Measurements from ENCODE around the gene SPCS3. TPM values are rescaled to one million over a fixed set of nuclear protein-coding genes. Genes with fewer than 3 reads are reported as not detected.
"Not testable (repeated sequence)": the region's sequence is repeated elsewhere in the genome, so short reads cannot be mapped to it uniquely, and the experiment has no call there.

The SPCS3 gene
- total and polyA plus RNA-seq, 10 donors, result 20.6 to 164 (median 133) TPM

DNA sequence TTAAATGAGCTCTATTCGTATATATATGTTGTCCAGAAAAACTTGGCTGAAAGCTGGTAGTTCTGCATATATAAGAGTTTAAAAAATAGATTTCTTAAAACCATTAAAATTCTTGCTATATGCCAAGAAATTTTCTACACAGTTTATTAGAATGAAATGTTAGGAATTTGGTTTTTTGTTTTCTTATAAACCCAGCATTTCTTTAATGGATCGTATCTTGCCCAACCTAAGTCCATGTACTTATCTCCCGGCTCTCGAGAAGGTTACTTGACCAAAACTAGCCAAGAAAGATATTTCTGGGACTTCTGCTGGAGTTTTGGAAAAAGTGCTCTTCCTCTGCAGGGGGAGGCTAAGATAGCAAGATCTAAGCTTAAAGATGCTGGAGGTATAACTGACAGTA is 46.0 kb upstream of the SPCS3 start:
- no peaks in the 10 kb centered on the region for H3K27me3 ChIP-seq (replicated peaks in 1 of 7)
- no peak overlapping the region for H3K27ac ChIP-seq
- intact Hi-C loops (cut with DNase I; ENCODE audit: low total_unique reads), result no loop called here
- no peaks in the 10 kb centered on the region for H3K4me1 ChIP-seq
- DNase-seq, result no peak
- WGBS, 5 donors, result 82 to 92% (median 84%) methylated on average over 4 of the region's 4 CpGs
- H3K36me3 ChIP-seq, result no peaks in the 10 kb centered on the region
- H3K4me3 ChIP-seq, result no peak overlapping the region
- TF ChIP-seq POLR2AphosphoS5 (IDR thresholded peaks at IDR 0.05) (no peak), POLR2A (IDR thresholded peaks at IDR 0.05) (no peak)
- TF ChIP-seq, protein P1, sequence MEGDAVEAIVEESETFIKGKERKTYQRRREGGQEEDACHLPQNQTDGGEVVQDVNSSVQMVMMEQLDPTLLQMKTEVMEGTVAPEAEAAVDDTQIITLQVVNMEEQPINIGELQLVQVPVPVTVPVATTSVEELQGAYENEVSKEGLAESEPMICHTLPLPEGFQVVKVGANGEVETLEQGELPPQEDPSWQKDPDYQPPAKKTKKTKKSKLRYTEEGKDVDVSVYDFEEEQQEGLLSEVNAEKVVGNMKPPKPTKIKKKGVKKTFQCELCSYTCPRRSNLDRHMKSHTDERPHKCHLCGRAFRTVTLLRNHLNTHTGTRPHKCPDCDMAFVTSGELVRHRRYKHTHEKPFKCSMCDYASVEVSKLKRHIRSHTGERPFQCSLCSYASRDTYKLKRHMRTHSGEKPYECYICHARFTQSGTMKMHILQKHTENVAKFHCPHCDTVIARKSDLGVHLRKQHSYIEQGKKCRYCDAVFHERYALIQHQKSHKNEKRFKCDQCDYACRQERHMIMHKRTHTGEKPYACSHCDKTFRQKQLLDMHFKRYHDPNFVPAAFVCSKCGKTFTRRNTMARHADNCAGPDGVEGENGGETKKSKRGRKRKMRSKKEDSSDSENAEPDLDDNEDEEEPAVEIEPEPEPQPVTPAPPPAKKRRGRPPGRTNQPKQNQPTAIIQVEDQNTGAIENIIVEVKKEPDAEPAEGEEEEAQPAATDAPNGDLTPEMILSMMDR (IDR thresholded peaks at IDR 0.05 in 8 of 11, conservative IDR thresholded peaks at IDR 0.05 in 3 of 11), result no peak
- H3K9me3 ChIP-seq, result no peaks in the 10 kb centered on the region

DNA sequence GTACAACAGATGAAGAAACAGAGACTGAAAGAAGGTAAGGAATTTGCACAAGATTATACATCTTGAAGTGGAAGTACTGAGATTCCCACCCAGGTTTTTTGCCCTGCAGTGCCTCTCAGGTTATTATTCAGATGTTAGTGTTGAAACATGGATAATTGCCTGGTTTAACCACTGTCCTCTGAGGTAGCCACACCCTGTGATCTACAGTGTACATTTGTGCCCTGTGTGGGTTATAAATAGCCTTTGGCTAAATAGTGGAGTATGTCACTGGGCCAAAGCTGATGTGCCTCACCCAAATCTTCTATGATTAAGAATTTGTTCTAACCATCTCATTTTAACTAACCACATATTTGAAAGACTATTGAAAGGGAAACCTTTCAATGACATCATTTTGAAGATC is 45.3 kb upstream of the SPCS3 start:
- no peaks in the 10 kb centered on the region for H3K27me3 ChIP-seq (replicated peaks in 1 of 7)
- intact Hi-C loops (cut with DNase I; ENCODE audit: low total_unique reads), result no loop called here
- H3K36me3 ChIP-seq, result no peaks in the 10 kb centered on the region
- no peak overlapping the region for H3K4me3 ChIP-seq
- H3K4me1 ChIP-seq, result no peaks in the 10 kb centered on the region
- H3K27ac ChIP-seq, result no peak overlapping the region
- peaks cover 0 to under 1% (median 0%) of the 10 kb centered on the region in 8 donors for H3K9me3 ChIP-seq
- TF ChIP-seq POLR2AphosphoS5 (IDR thresholded peaks at IDR 0.05) (no peak), POLR2A (IDR thresholded peaks at IDR 0.05) (no peak)
- TF ChIP-seq, protein P1 (IDR thresholded peaks at IDR 0.05 in 8 of 11, conservative IDR thresholded peaks at IDR 0.05 in 3 of 11), result no peak
- no peak for DNase-seq

DNA sequence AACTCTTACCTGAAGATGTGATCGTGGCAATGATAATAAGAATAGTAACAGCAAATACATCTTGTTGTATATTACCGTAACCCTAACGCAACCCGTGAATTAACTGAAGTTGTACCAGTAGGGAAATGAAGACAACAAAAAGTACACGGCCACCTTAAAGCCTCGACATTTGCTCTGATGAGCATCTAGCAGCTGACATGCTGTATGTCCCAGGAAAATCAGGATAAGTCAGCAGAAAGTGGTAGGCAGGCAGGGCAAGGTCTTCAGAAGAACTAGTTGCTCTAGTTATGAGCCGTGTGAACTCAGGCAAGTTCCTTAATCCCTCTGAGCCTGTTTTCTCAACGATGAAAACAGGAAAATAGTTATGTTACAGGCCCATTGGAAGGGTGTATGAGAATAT is 43.1 kb upstream of the SPCS3 start:
- Histone ChIP-seq H3K4me3 (no peak overlapping the region), H3K27ac (no peak overlapping the region), H3K27me3 (replicated peaks in 1 of 7) (no peaks in the 10 kb centered on the region), H3K36me3 (no peaks in the 10 kb centered on the region), H3K9me3 (peaks cover 0 to 3% (median 0%) of the 10 kb centered on the region in 8 donors), H3K4me1 (no peaks in the 10 kb centered on the region)
- intact Hi-C loops (cut with DNase I; ENCODE audit: low total_unique reads), result no loop called here
- TF ChIP-seq POLR2A (IDR thresholded peaks at IDR 0.05) (no peak), POLR2AphosphoS5 (IDR thresholded peaks at IDR 0.05) (no peak)
- TF ChIP-seq, protein P1 (IDR thresholded peaks at IDR 0.05 in 8 of 11, conservative IDR thresholded peaks at IDR 0.05 in 3 of 11), result no peak
- 79 to 84% (median 83%) methylated on average over 8 of the region's 8 CpGs for WGBS, 5 donors
- no peak for DNase-seq

DNA sequence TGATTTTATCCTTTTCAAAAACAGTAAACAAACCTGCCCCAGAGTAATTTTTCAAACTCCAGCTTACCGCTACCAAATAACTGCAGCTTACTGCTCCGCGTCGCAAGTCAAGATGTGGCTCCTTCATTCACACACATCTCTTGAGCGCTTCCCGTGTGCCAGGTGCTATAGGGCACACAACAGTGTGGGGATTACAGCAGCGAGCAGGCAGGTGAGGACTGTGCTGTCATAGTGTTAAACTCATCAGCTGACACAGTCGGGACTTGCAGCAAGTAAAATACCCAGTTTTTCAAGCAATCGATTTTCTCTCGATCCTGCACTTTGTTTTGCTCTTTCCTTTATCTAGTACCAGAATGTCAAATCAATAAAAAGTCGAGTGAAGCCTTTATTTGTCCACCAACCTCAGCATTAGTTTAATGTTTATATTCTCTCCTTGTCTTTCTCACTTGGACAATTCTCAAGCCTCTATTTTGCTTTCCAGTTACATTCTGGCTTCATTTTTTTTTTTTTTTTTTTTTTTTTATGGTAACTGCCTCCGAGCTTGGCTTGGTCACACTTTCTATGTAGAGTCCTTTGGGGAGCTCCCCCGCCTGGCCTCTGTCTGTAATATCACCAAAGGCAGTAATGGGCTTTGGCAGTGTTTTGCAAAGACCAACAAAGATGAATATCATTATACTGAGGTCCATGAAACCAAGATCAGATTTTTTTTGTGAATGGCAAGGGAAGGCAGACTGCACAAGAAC is 42.4 kb upstream of the SPCS3 start:
- Histone ChIP-seq H3K27ac (no peak overlapping the region), H3K4me3 (no peak overlapping the region), H3K9me3 (peaks cover 0 to 4% (median 0%) of the 10 kb centered on the region in 8 donors), H3K4me1 (no peaks in the 10 kb centered on the region), H3K27me3 (replicated peaks in 1 of 7) (no peaks in the 10 kb centered on the region), H3K36me3 (no peaks in the 10 kb centered on the region)
- intact Hi-C loops (cut with DNase I; ENCODE audit: low total_unique reads), result no loop called here
- no peak for DNase-seq
- 69 to 78% (median 75%) methylated on average over 13 of the region's 13 CpGs for WGBS, 5 donors
- no peak for TF ChIP-seq POLR2AphosphoS5 (IDR thresholded peaks at IDR 0.05)
- TF ChIP-seq, protein P1 (IDR thresholded peaks at IDR 0.05 in 8 of 11, conservative IDR thresholded peaks at IDR 0.05 in 3 of 11), result peak in 4 of 11 experiments; percentile 15 to 41 (median 26)

DNA sequence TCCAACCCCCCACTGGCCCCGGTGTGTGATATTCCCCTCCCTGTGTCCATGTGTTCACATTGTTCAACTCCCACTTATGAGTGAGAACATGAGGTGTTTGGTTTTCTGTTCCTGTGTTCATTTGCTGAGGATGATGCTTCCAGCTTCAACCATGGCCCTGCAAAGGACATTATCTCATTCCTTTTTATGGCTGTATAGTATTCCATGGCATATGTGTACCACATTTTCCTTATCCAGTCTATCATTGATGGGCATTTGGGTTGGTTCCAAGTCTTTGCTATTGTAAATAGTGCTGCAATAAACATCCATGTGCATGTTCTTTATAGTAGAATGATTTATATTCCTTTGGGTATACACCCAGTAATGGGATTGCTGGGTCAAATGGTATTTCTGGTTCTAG is 40.2 kb upstream of the SPCS3 start:
- H3K9me3 ChIP-seq; H3K4me3 ChIP-seq; H3K36me3 ChIP-seq; H3K27me3 ChIP-seq (replicated peaks in 1 of 7); intact Hi-C loops (cut with DNase I; ENCODE audit: low total_unique reads); H3K4me1 ChIP-seq; DNase-seq; H3K27ac ChIP-seq: not testable (repeated sequence)
- 85 to 100% (median 92%) methylated on average over 1 of the region's 1 CpG for WGBS, 5 donors
